NCI-H82 (cell line): ENCODE measurements around the gene MAB21L3.

Source experiments
- DNase-seq: peaks from one replicate; lab custom pipeline; 2025; lab: John Stamatoyannopoulos, UW

The MAB21L3 gene

GRCh38 chr1:116110567-116111523 is at the start of gene MAB21L3:
Gene MAB21L3, plus strand, starts transcription at chr1:116111399. Its CDS starts 1,217 bp downstream, at chr1:116112616.
- no peak for DNase-seq

GRCh38 chr1:116062201-116062600 is 49.0 kb upstream of the MAB21L3 start:
- no peak for DNase-seq

- no peak for DNase-seq
Observed at GRCh38 chr1:116064616-116065015, 46.6 kb upstream of the MAB21L3 start.

GRCh38 chr1:116066868-116067565 is 44.2 kb upstream of the MAB21L3 start:
- DNase-seq = no peak

GRCh38 chr1:116067566-116067890 is 43.7 kb upstream of the MAB21L3 start:
- no peak for DNase-seq

GRCh38 chr1:116075575-116075974 is 35.6 kb upstream of the MAB21L3 start:
- DNase-seq = no peak

GRCh38 chr1:116075990-116076389 is 35.2 kb upstream of the MAB21L3 start:
- no peak for DNase-seq

- no peak for DNase-seq
Observed at GRCh38 chr1:116076831-116077230, 34.4 kb upstream of the MAB21L3 start.

GRCh38 chr1:116078699-116079223 is 32.4 kb upstream of the MAB21L3 start:
- no peak for DNase-seq

GRCh38 chr1:116087628-116088027 is 23.6 kb upstream of the MAB21L3 start:
- DNase-seq = no peak

GRCh38 chr1:116089870-116090269 is 21.3 kb upstream of the MAB21L3 start:
- DNase-seq = no peak

GRCh38 chr1:116091083-116091482 is 20.1 kb upstream of the MAB21L3 start:
- no peak for DNase-seq

GRCh38 chr1:116092752-116093489 is 18.3 kb upstream of the MAB21L3 start:
- no peak for DNase-seq

- DNase-seq = no peak
Observed at GRCh38 chr1:116095027-116095426, 16.2 kb upstream of the MAB21L3 start.

- DNase-seq = no peak
Observed at GRCh38 chr1:116096013-116096618, 15.1 kb upstream of the MAB21L3 start.

- no peak for DNase-seq
Observed at GRCh38 chr1:116097626-116098025, 13.6 kb upstream of the MAB21L3 start.

GRCh38 chr1:116099379-116099778 is 11.8 kb upstream of the MAB21L3 start:
- DNase-seq = no peak

GRCh38 chr1:116099919-116100318 is 11.3 kb upstream of the MAB21L3 start:
- DNase-seq = no peak

- DNase-seq = no peak
Observed at GRCh38 chr1:116104667-116105066, 6.5 kb upstream of the MAB21L3 start.

- DNase-seq = no peak
Observed at GRCh38 chr1:116105996-116106395, 5.2 kb upstream of the MAB21L3 start.

GRCh38 chr1:116106646-116107045 is 4.6 kb upstream of the MAB21L3 start:
- DNase-seq = no peak

- DNase-seq = no peak
Observed at GRCh38 chr1:116107371-116107770, 3.8 kb upstream of the MAB21L3 start.
